Middle frontal gyrus (tissue), 1 donor: Measurements from ENCODE around the gene EVI5L.
A peak's percentile ranks its signal among the peaks of the same experiment; 100 is the strongest.
"Not testable (repeated sequence)": the region's sequence is repeated elsewhere in the genome, so short reads cannot be mapped to it uniquely, and the experiment has no call there.

Source experiments
- DNase-seq: peaks from one replicate; pipeline ENCODE4 v3.0.0-alpha.2; 2015; ENCODE audit warnings: low spot score; ENCODE audit errors: extremely low spot score

Gene EVI5L

GRCh38 chr19:7845390-7846154, 15.6 kb downstream of the EVI5L start:
- DNase-seq, result no peak

DNA sequence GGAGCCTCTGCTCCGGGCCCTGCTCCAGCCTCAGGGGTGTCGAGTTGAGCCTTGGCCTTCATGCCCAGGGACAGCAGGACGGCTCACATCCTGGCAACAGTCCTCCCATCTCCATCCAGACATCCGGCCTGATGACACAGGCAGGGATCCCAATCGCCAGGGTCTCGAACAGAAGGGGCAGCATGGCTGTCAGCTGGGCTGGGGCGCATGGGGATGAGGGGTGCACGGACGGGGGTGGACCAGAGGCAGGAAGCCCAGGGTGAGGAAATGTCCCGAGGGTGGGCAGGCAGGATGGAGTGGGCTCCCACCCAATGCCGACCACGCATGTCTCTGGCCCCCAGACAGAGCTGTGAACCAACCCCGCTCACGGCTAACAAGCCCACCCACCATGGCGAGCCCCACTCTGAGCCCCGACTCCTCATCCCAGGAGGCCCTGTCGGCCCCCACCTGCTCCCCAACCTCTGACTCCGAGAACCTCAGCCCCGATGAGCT, 16.2 kb downstream of the EVI5L start:
- no peak for DNase-seq

GRCh38 chr19:7847664-7848063, 17.6 kb downstream of the EVI5L start:
- no peak for DNase-seq

DNA sequence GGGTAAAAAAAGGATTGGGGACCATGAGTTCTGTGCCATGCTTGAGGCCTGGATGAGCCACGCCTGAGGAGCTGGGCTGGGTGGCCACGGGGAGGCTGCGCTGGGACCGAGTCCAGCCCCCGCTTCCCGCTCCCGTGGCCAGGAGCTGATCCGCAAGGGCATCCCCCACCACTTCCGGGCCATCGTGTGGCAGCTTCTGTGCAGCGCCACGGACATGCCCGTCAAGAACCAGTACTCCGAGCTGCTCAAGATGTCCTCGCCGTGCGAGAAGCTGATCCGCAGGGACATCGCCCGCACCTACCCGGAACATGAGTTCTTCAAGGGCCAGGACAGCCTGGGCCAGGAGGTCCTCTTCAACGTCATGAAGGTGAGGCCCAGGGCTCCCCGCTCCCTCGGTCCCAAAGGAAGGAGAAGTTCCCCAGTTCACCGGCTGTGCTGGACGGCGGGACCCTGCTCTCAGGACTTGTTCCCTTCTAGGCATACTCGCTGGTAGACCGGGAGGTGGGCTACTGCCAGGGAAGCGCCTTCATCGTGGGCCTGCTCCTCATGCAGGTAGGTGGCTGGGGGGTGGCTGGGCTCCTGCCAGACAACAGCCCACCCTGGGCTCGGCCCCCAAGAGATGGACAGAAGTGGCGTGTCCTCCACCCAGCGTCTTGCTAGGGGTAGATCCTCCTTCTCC, 18.9 kb downstream of the EVI5L start:
- no peak for DNase-seq

DNA sequence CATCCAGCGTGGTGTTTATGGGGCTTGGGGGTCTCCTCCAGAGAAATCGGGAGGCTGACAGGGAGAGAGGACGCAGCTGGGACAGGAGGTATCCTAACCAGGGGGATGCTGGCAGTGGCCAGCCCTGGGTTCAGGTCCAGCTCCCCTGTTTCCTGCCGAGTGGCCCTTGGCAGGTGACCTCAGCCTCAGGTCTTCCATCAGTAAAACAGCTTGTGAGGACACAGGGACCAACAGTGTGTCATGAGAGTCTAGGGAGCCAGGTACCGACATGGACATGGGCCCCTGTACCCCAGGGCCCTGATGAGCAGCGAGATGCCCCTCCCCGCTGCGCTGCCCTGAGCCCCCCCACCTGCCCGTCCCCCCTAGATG, 19.6 kb downstream of the EVI5L start:
- no peak for DNase-seq

- DNase-seq, result no peak
These were observed 20.2 kb downstream of the EVI5L start for GRCh38 chr19:7850000-7850813.

DNA sequence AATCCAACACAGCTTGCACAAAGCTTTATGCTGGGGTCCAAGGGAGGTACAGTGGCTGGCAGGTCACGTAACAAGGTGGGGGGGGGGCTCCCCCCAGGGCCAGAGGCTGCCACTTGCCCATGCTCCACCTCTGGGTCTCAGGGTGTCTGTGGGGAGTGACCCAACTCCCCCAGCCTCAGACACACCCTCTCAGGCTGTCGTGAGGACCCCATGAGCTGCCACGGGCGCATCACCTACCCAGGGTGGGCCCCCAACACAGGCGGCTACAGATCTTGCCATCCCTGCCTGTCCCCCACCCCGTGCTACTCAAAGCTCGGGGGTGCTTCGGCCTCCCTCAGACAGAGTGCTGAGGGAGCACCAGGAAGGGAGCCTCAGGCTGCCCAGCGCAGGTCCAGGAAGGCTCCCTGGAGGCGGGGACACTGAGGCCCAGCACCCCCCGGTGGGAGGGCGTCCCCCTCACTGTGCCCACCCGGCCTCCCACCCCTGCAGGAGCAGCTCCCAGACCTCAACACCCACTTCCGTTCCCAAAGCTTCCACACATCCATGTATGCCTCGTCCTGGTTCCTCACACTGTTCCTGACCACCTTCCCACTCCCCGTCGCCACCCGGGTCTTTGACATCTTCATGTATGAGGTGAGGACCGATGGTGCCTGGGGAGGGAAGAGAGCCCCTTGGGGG, 21.1 kb downstream of the EVI5L start:
- no peak for DNase-seq

DNA sequence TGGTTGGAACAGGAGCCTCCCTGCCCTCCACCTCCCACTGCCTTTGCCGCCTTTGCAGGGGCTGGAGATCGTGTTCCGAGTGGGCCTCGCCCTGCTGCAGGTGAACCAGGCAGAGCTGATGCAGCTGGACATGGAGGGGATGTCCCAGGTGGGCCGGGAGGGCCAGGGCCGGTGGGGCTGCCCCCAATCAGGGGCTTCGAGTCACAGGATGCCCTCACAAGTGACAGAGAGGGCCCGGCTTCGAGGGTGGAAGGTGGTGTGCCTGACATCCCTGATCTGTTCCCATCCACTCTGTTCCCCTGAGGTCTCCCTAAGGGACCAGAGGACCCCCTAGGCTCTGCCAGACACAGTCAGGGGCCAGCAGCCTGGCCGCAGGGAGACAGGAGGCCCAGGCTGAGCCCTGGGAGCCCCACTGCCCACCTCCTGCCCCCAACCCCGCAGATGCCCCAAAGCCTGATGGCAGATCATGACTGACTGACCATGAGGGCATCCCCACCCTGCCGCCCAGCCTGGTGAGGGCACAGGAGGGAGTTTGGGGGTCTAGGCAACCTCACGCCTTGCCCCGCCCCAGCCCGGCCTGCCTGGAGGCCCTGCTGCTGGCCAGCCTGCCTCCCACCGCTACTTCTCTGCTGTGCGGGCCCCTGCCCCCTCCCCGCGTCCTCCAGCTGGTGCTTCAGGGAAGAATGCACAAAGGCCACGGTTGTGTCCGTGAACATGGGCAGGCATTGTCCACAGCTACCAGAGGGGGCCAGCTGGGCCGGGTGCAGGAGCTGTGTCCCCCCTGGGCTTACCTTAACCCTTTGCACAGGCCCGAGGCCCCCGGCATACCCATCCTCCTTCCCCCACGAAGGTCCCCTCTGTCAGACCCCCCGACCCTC, 21.8 kb downstream of the EVI5L start:
- peak; percentile 80 for DNase-seq

GRCh38 chr19:7852851-7853769, 23.1 kb downstream of the EVI5L start:
- no peak for DNase-seq

GRCh38 chr19:7853770-7854128, 23.7 kb downstream of the EVI5L start:
- DNase-seq, result no peak

DNA sequence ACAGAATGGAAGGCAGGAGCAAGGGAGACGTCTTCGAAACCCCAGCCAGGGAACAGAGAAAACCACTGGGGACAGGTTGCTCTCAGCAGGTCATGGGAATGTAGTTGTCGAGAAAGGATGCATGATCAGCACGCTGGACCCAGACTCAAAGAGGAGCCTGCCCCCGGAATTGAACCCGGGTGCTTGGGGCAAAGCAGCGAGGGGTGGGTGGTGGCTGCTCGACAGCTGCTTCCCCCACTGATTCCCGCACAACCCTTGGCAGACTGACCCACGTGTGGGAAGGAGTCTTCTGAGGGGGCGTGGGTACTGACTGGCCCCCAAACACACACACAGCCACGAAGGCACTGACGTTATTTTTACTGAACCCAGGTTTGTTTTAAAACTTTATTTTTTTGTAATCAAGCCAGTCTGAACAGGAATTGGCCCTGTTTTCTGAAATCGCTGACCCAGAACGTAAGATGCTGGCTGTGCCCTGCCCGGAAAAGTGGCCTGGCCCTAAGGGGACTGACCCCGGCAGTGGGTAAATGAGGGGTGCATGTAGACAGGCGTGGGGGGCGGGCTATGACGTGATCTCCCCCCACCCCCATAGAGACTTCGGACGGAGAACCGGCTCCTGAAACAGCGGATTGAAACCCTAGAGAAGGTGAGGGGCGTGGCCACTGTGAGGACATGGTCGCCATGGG, 25.5 kb downstream of the EVI5L start:
- no peak for DNase-seq

DNA sequence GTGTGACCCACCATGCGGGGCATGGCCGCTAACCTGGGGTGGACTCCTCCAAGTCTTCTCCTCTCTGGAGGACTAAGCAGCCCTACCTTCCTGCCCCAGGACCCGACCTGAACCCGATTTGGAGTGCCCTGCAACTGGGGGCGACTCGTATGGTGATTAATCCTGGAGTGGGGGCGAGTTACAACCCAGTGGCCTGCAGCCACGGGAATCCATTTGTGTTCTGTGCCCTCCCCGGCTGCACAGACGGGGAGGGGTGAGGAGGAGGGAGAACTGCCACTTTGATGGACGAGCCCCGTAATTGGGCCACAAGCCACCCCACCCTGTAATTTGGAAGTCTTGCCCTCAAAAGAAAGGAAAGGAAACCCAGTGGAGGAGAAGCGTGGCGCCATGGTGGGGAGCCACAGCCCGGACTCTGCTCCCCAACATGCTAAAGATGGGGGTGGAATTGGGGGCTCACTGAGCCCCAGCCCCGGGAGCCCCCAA, 26.1 kb downstream of the EVI5L start:
- no peak for DNase-seq

DNA sequence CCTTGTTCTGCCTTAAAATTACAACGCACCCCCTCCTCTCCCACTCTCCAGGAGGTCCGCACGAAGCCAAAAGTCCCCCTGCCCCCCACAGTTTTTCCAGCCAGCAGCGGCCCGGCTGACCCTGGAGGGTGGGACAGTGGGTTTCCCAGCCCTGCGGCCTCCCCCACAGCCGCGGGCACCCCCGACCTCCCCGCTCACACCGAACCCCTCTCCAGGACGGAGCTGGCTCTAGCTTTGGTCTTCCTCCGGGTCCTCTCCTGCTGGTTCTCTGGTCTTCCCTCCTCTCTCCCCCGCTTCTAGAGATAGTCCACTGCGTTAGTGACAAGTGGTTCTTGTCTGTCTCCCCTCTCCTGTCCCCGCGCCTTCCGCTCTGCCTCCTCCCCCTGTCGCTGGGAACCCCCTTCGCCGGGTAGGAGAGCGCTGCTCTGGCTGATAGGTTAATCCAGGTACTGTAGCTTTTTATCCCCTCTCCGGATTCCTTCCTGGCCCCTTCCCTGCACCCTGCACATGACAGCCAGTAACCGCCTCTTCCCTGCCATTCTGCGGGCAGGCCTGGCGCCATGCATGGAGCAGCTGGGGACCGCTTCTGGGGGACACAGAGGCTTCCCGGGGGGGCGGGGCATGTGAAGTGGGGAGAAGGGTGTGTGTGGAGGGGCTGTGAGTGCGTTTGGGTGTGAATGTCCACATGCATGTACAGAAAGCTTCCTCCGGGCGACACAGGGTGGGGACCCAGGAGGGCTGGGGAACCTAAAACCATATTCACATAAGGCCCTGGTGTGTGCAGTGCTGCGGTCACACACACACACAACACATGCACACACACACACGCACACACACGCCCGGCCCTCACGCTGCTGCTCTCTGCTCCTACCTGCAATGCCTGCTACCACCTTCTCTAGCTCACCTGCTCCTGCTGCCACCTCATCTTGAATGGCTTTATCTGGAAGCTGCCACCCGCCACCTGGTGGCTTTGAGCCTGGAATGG, 27.0 kb downstream of the EVI5L start:
- DNase-seq, result no peak

DNA sequence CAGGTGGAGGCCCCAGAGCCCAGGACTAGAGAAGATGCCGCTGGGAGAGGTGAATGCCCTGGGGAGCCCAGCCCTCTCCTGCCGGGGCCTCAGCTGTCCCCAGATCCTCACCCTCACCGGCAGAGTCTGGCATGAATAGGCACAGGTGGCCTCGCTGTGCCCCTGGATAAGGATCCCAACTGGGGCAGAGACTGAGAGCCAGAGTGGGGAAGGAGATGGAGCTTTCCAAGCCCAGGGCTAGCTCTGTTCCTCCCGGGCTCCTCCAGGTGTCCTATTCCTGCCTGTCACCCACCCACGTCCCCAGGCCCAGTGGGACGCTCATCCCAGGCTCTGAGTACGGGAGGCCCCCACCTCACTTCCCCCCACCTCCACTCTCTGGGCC, 27.7 kb downstream of the EVI5L start:
- DNase-seq, result no peak

GRCh38 chr19:7858109-7858770, 28.2 kb downstream of the EVI5L start:
- no peak for DNase-seq

GRCh38 chr19:7859087-7859486, 29.1 kb downstream of the EVI5L start:
- DNase-seq, result not testable (repeated sequence)
